Type B pancreatic cell (in vitro differentiated cells): ENCODE results near the gene ERVFRD-1. TPM values are rescaled to one million over a fixed set of nuclear protein-coding genes. Genes with fewer than 3 reads are reported as not detected.

ENCODE experiments used
- DNase-seq: peaks from one replicate; pipeline ENCODE4 v3.0.0; 2021; ENCODE audit warnings: mixed read lengths; ENCODE audit not compliant: unreplicated experiment; ENCODE audit errors: extremely low spot score
- H3K27ac Mint-ChIP-seq: 2 replicates; pipeline ENCODE4 v1.8.0; 2021; ENCODE audit warnings: mild to moderate bottlenecking, mixed read lengths
- H3K27me3 Mint-ChIP-seq: 2 replicates; pipeline ENCODE4 v1.8.0; 2021; ENCODE audit warnings: mixed read lengths
- H3K36me3 Mint-ChIP-seq: 2 replicates; pipeline ENCODE4 v1.8.0; 2021; ENCODE audit warnings: mixed read lengths
- H3K4me1 Mint-ChIP-seq: one replicate; pipeline ENCODE4 v1.8.0; 2021; ENCODE audit warnings: mixed read lengths; ENCODE audit not compliant: unreplicated experiment
- H3K4me3 Mint-ChIP-seq: 2 replicates; pipeline ENCODE4 v1.8.0; 2021; ENCODE audit warnings: mild to moderate bottlenecking, mixed read lengths
- H3K9me3 Mint-ChIP-seq: 2 replicates; pipeline ENCODE4 v1.8.0; 2021; ENCODE audit warnings: mixed read lengths
- CTCF ChIP-seq: fragments of 200-600 bp; sonication (generic); conservative IDR thresholded peaks from 2 replicates; pipeline ENCODE4 v1.5.0; 2021; ENCODE audit warnings: antibody characterized with exemption, mild to moderate bottlenecking
- total RNA-seq: library from RNA; stranded (reverse); gene quantifications from 2 replicates; pipeline ENCODE4 v1.2.1, GENCODE V29; 2021; ENCODE audit warnings: low replicate concordance

The ERVFRD-1 gene
- total RNA-seq, 1 donor from 2014 or later: not detected

GRCh38 chr6:11065436-11066202 lies 45.9 kb downstream of the ERVFRD-1 start:
- Mint-ChIP-seq H3K9me3 (no peaks in the 10 kb centered on the region), H3K36me3 (no peaks in the 10 kb centered on the region), H3K27ac (no peak overlapping the region), H3K27me3 (no peaks in the 10 kb centered on the region), H3K4me3 (no peak overlapping the region), H3K4me1 (peaks cover 14% of the 10 kb centered on the region)
- TF ChIP-seq CTCF: no peak
- DNase-seq: no peak

GRCh38 chr6:11064836-11065235 lies 46.7 kb downstream of the ERVFRD-1 start:
- DNase-seq: no peak

GRCh38 chr6:11062715-11063114 lies 48.8 kb downstream of the ERVFRD-1 start:
- H3K9me3 Mint-ChIP-seq: no peaks in the 10 kb centered on the region
- TF ChIP-seq CTCF: no peak
- peaks cover 10% of the 10 kb centered on the region for H3K4me1 Mint-ChIP-seq
- no peak overlapping the region for H3K4me3 Mint-ChIP-seq
- no peak overlapping the region for H3K27ac Mint-ChIP-seq
- H3K27me3 Mint-ChIP-seq: no peaks in the 10 kb centered on the region
- no peaks in the 10 kb centered on the region for H3K36me3 Mint-ChIP-seq
- DNase-seq: no peak

More at GRCh38 chr6:11064836-11065235, 46.7 kb downstream of the ERVFRD-1 start:
- TF ChIP-seq CTCF: no peak
- no peaks in the 10 kb centered on the region for H3K36me3 Mint-ChIP-seq
- no peaks in the 10 kb centered on the region for H3K9me3 Mint-ChIP-seq
- H3K4me1 Mint-ChIP-seq: peaks cover 14% of the 10 kb centered on the region
- no peak overlapping the region for H3K4me3 Mint-ChIP-seq
- H3K27me3 Mint-ChIP-seq: no peaks in the 10 kb centered on the region
- H3K27ac Mint-ChIP-seq: no peak overlapping the region

- Mint-ChIP-seq H3K27ac (no peak overlapping the region), H3K36me3 (no peaks in the 10 kb centered on the region), H3K4me1 (peaks cover 7% of the 10 kb centered on the region), H3K27me3 (no peaks in the 10 kb centered on the region), H3K9me3 (no peaks in the 10 kb centered on the region), H3K4me3 (no peak overlapping the region)
- DNase-seq: no peak
- no peak for TF ChIP-seq CTCF
Observed at GRCh38 chr6:11062083-11062482, 49.4 kb downstream of the ERVFRD-1 start.

- Mint-ChIP-seq H3K4me3 (no peak overlapping the region), H3K27ac (no peak overlapping the region), H3K4me1 (peaks cover 3% of the 10 kb centered on the region), H3K27me3 (no peaks in the 10 kb centered on the region), H3K9me3 (no peaks in the 10 kb centered on the region), H3K36me3 (no peaks in the 10 kb centered on the region)
- no peak for DNase-seq
- no peak for TF ChIP-seq CTCF
Observed at GRCh38 chr6:11058406-11058805, 53.1 kb downstream of the ERVFRD-1 start.
